ENCODE results near the gene PRKG1. TPM values are rescaled to one million over a fixed set of nuclear protein-coding genes. Genes with fewer than 3 reads are reported as not detected.

PRKG1 gene
- total RNA-seq, 1 donor from 2014 or later = 50.2 TPM

DNA sequence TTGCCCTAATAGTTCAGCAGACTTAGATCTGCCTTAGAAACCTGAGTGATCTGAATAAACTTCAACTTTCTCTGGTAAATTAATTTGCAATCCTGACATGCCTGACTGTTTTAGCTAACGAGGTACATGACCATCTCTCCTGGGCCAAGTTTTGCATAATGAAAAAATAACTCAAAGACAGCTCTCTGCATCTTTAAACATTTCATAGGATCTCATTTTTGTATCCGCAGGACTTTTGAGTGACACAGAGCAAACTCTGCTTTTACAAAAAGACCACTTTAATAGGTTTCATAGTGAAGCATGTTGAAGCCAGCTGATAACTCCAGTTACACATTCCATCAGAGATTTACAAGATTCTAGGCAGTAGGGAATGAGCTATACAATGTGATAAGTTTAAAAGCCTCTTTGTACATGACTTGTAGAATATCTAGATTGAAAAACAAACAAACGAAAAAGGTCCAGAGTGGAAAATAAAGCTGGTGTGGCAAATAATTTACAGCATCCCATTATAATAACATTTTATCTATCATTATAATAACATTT is 2.1 kb downstream of the PRKG1 start:
- Histone ChIP-seq H3K27me3 (no peaks in the 10 kb centered on the region), H3K4me3 (peak overlapping the region; percentile 90 to 94), H3K27ac (peak overlapping the region; percentile 96), H3K36me3 (no peaks in the 10 kb centered on the region), H3K4me1 (peaks cover 0 to 8% of the 10 kb centered on the region in 2 donors), H3K9me3 (no peaks in the 10 kb centered on the region)
- intact Hi-C loops (cut with DNase I) = loop anchor here (10.0 kb wide), 1 partner anchor 878 kb away; no protein-coding TSS in a partner anchor
- no peak for DNase-seq (ENCODE audit: low spot score in 2 of 2)
- TF ChIP-seq CTCF (IDR thresholded peaks at IDR 0.05) = no peak

DNA sequence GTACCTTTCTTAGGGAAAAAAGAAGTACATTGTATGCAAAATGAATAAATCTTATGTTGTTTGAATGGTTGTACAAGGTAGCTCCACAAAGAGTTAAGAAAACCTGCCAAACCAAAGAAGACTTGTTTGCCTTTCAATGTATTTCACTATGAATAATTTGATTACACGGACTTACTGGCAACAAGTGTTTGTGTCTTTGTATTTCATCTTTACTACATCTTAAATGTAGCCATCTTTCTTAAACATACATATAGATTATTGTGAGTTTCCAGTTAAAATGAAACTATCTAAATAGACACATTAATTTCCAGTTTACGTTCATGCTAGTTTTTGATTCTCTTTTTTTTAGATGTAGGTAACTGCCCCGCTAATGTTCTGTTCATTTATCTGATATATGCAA is 2.8 kb downstream of the PRKG1 start:
- Histone ChIP-seq H3K27me3 (no peaks in the 10 kb centered on the region), H3K9me3 (no peaks in the 10 kb centered on the region), H3K36me3 (no peaks in the 10 kb centered on the region), H3K27ac (peak overlapping the region; percentile 61 to 96), H3K4me3 (peak overlapping the region; percentile 90 to 94), H3K4me1 (peaks cover 2 to 5% of the 10 kb centered on the region in 2 donors)
- intact Hi-C loops (cut with DNase I) = loop anchor here (10.0 kb wide), 1 partner anchor 878 kb away; no protein-coding TSS in a partner anchor
- DNase-seq (ENCODE audit: low spot score in 2 of 2) = no peak
- TF ChIP-seq CTCF (IDR thresholded peaks at IDR 0.05) = no peak

GRCh38 chr10:51077507-51077906 is 3.2 kb downstream of the PRKG1 start:
- intact Hi-C loops (cut with DNase I) = loop anchor here (10.0 kb wide), 1 partner anchor 877 kb away; no protein-coding TSS in a partner anchor
- peaks cover 3 to 7% of the 10 kb centered on the region in 2 donors for H3K4me1 ChIP-seq
- no peaks in the 10 kb centered on the region for H3K27me3 ChIP-seq
- peak overlapping the region; percentile 61 to 96 for H3K27ac ChIP-seq
- H3K4me3 ChIP-seq = peak overlapping the region; percentile 90 to 94
- no peaks in the 10 kb centered on the region for H3K9me3 ChIP-seq
- TF ChIP-seq CTCF (IDR thresholded peaks at IDR 0.05) = no peak
- H3K36me3 ChIP-seq = no peaks in the 10 kb centered on the region
- no peak for DNase-seq (ENCODE audit: low spot score in 2 of 2)

DNA sequence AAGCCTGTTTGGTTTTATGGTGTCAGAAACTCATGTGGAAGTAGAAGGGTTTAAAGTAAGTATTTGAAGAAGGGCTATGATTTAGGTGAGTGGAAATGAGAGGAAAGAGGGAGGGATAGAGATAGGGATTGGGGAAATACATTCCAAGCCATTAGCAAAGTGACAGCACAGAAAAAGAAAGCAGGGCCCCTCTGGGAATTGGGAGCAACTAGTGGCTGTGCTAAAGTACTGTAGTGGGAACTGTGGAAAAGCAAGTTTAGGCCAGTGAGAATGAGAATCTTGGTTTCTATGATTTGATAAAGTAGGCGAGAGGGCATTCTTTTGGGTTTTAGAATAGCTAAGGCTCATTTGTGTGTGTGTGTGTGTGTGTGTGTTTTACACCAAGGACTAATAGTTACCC is 5.0 kb downstream of the PRKG1 start:
- no peaks in the 10 kb centered on the region for H3K27me3 ChIP-seq
- peaks cover 3 to 16% of the 10 kb centered on the region in 2 donors for H3K4me1 ChIP-seq
- intact Hi-C loops (cut with DNase I) = loop anchor here (10.0 kb wide), 1 partner anchor 875 kb away; no protein-coding TSS in a partner anchor
- no peaks in the 10 kb centered on the region for H3K9me3 ChIP-seq
- H3K27ac ChIP-seq = peak overlapping the region; percentile 47 to 96
- H3K36me3 ChIP-seq = no peaks in the 10 kb centered on the region
- no peak for TF ChIP-seq CTCF (IDR thresholded peaks at IDR 0.05)
- DNase-seq (ENCODE audit: low spot score in 2 of 2) = no peak
- peak overlapping the region in 1 of 2 donors; percentile 94 for H3K4me3 ChIP-seq

DNA sequence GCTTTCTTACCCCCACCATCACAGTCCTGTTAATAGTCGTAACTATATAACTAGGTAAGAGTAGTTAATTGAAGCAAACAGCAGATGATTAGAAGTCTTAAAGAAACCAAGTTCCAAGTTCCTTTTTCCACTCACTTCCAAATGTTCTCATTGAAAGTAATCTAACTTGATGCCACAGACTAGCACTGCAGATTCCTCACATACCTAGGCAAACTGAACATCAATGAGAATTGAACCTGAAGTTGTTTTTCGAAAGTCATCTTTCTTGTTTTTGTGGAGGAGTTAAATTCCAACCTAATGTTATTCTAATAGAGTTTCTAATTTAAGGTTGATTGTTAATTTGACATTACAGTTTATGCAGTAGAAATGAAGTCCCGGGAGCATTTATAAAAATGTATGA is 5.5 kb downstream of the PRKG1 start:
- intact Hi-C loops (cut with DNase I) = loop anchor here (10.0 kb wide), 1 partner anchor 875 kb away; no protein-coding TSS in a partner anchor
- TF ChIP-seq CTCF (IDR thresholded peaks at IDR 0.05) = no peak
- H3K4me1 ChIP-seq = peaks cover 3 to 17% of the 10 kb centered on the region in 2 donors

More for the DNA sequence above, 5.5 kb downstream of the PRKG1 start:
- Histone ChIP-seq H3K27me3 (no peaks in the 10 kb centered on the region), H3K36me3 (no peaks in the 10 kb centered on the region), H3K27ac (peak overlapping the region; percentile 47 to 96), H3K9me3 (no peaks in the 10 kb centered on the region), H3K4me3 (peak overlapping the region in 1 of 2 donors; percentile 94)
- DNase-seq (ENCODE audit: low spot score in 2 of 2) = no peak
